ACC112 (cell line): Measurements from ENCODE around the gene TAF6L.
"Not testable (repeated sequence)": the region's sequence is repeated elsewhere in the genome, so short reads cannot be mapped to it uniquely, and the experiment has no call there.

Experiments
- H2AFZ ChIP-seq: fragments of 200-600 bp; sonication (generic); one replicate; pipeline ENCODE4 v1.6.0; 2017; ENCODE audit warnings: antibody characterized with exemption, low read length; ENCODE audit not compliant: unreplicated experiment
- H3K27ac ChIP-seq: fragments of 200-600 bp; sonication (generic); 2 replicates; pipeline ENCODE4 v1.5.1; 2014; ENCODE audit warnings: low read depth, mild to moderate bottlenecking, antibody characterized with exemption, low read length, moderate library complexity
- H3K27me3 ChIP-seq: fragments of 200-600 bp; sonication (generic); 2 replicates; pipeline ENCODE4 v1.6.1; 2014; ENCODE audit warnings: mild to moderate bottlenecking, antibody characterized with exemption, low read length, moderate library complexity, mixed read lengths; ENCODE audit not compliant: insufficient read depth
- H3K36me3 ChIP-seq: fragments of 200-600 bp; sonication (generic); 2 replicates; pipeline ENCODE4 v1.6.1; 2016; ENCODE audit warnings: mild to moderate bottlenecking, antibody characterized with exemption, low read length, moderate library complexity, mixed read lengths; ENCODE audit not compliant: insufficient read depth
- H3K4me1 ChIP-seq: fragments of 200-600 bp; sonication (generic); one replicate; pipeline ENCODE4 v1.6.1; 2016; ENCODE audit warnings: low read length, mixed read lengths; ENCODE audit not compliant: insufficient read depth, unreplicated experiment, control insufficient read depth
- H3K4me3 ChIP-seq: fragments of 200-600 bp; sonication (generic); 2 replicates; pipeline ENCODE4 v1.5.1; 2014; ENCODE audit warnings: mild to moderate bottlenecking, low read depth, low read length
- H3K79me2 ChIP-seq: fragments of 200-600 bp; sonication (generic); one replicate; pipeline ENCODE4 v1.6.0; 2016; ENCODE audit warnings: low read length; ENCODE audit not compliant: control insufficient read depth, unreplicated experiment, insufficient read depth

TAF6L gene

GRCh38 chr11:62810748-62811147 lies 39.6 kb downstream of the TAF6L start:
- Histone ChIP-seq H3K27ac (no peak overlapping the region), H3K36me3 (peaks cover under 1% of the 10 kb centered on the region), H3K4me3 (no peak overlapping the region), H3K27me3 (no peaks in the 10 kb centered on the region), H3K4me1 (peaks cover 13% of the 10 kb centered on the region), H2AFZ (no peak overlapping the region), H3K79me2 (no peaks in the 10 kb centered on the region)

GRCh38 chr11:62811659-62812058 lies 40.5 kb downstream of the TAF6L start:
- Histone ChIP-seq H3K4me1 (peaks cover 5% of the 10 kb centered on the region), H3K27me3 (no peaks in the 10 kb centered on the region), H3K36me3 (peaks cover 7% of the 10 kb centered on the region), H3K27ac (no peak overlapping the region), H3K79me2 (no peaks in the 10 kb centered on the region), H3K4me3 (no peak overlapping the region), H2AFZ (no peak overlapping the region)

- Histone ChIP-seq H2AFZ (no peak overlapping the region), H3K79me2 (no peaks in the 10 kb centered on the region), H3K4me1 (no peaks in the 10 kb centered on the region), H3K36me3 (peaks cover 13% of the 10 kb centered on the region), H3K27ac (no peak overlapping the region), H3K4me3 (no peak overlapping the region), H3K27me3 (no peaks in the 10 kb centered on the region)
Observed at GRCh38 chr11:62816557-62816956, 45.4 kb downstream of the TAF6L start.

- H3K36me3 ChIP-seq: peaks cover 13% of the 10 kb centered on the region
- no peak overlapping the region for H3K27ac ChIP-seq
- H3K79me2 ChIP-seq: no peaks in the 10 kb centered on the region
- H3K4me1 ChIP-seq: no peaks in the 10 kb centered on the region
- H3K27me3 ChIP-seq: no peaks in the 10 kb centered on the region
- no peak overlapping the region for H3K4me3 ChIP-seq
- no peak overlapping the region for H2AFZ ChIP-seq
Observed at GRCh38 chr11:62817129-62817528, 45.9 kb downstream of the TAF6L start.

GRCh38 chr11:62823677-62824076 lies 52.5 kb downstream of the TAF6L start:
- Histone ChIP-seq H3K4me1 (no peaks in the 10 kb centered on the region), H3K27ac (no peak overlapping the region), H3K36me3 (peaks cover 20% of the 10 kb centered on the region), H3K27me3 (no peaks in the 10 kb centered on the region), H2AFZ (no peak overlapping the region), H3K4me3 (no peak overlapping the region), H3K79me2 (peaks cover 15% of the 10 kb centered on the region)

GRCh38 chr11:62828130-62828529 lies 56.9 kb downstream of the TAF6L start:
- H3K27ac ChIP-seq, H2AFZ ChIP-seq, H3K27me3 ChIP-seq, H3K4me1 ChIP-seq, H3K4me3 ChIP-seq: not testable (repeated sequence)
- peaks cover 20% of the 10 kb centered on the region for H3K36me3 ChIP-seq
- peaks cover 42% of the 10 kb centered on the region for H3K79me2 ChIP-seq

- H3K4me3 ChIP-seq: peak overlapping the region; percentile 97
- H3K27me3 ChIP-seq: no peaks in the 10 kb centered on the region
- peak overlapping the region; percentile 86 for H3K27ac ChIP-seq
- H2AFZ ChIP-seq: peak overlapping the region; percentile 39
- peaks cover 13% of the 10 kb centered on the region for H3K4me1 ChIP-seq
- 0 out of 2 replicates have a peak, but pooled peaks cover 2% of the 10 kb centered on the region for H3K36me3 ChIP-seq
- H3K79me2 ChIP-seq: peaks cover 46% of the 10 kb centered on the region
Observed at GRCh38 chr11:62830904-62831519, 59.8 kb downstream of the TAF6L start.

GRCh38 chr11:62831520-62832335 lies 60.5 kb downstream of the TAF6L start, which contains the start of gene STX5:
Gene STX5, minus strand, starts transcription at chr11:62832051. Its CDS starts 808 bp downstream, at chr11:62831243.
- Histone ChIP-seq H3K4me1 (peaks cover 13% of the 10 kb centered on the region), H3K27me3 (no peaks in the 10 kb centered on the region), H3K27ac (peak within 1 kb of the TSS; percentile 86), H3K79me2 (peaks cover 46% of the 10 kb centered on the region), H2AFZ (peak within 1 kb of the TSS; percentile 58), H3K4me3 (peak within 1 kb of the TSS; percentile 97), H3K36me3 (0 out of 2 replicates have a peak, but pooled peaks cover 2% of the 10 kb centered on the region)

GRCh38 chr11:62832336-62833234 lies 61.4 kb downstream of the TAF6L start, which contains the start of gene TEX54:
Gene TEX54, minus strand, starts transcription at chr11:62832841.
- Histone ChIP-seq H3K36me3 (no peaks in the 10 kb centered on the region), H3K4me1 (peaks cover 13% of the 10 kb centered on the region), H3K4me3 (peak within 1 kb of the TSS; percentile 97), H3K79me2 (peaks cover 40% of the 10 kb centered on the region), H2AFZ (peak within 1 kb of the TSS; percentile 58), H3K27me3 (no peaks in the 10 kb centered on the region), H3K27ac (peak within 1 kb of the TSS; percentile 86)

GRCh38 chr11:62835336-62835735 lies 64.1 kb downstream of the TAF6L start:
- Histone ChIP-seq H3K79me2 (peaks cover 33% of the 10 kb centered on the region), H3K4me3 (no peak overlapping the region), H3K27me3 (no peaks in the 10 kb centered on the region), H3K4me1 (peaks cover 10% of the 10 kb centered on the region), H2AFZ (no peak overlapping the region), H3K27ac (no peak overlapping the region), H3K36me3 (no peaks in the 10 kb centered on the region)
